Neural cell (in vitro differentiated cells): ENCODE data around the gene CHD1. TPM values are rescaled to one million over a fixed set of nuclear protein-coding genes. Genes with fewer than 3 reads are reported as not detected.
A peak's percentile ranks its signal among the peaks of the same experiment; 100 is the strongest.

Source experiments
- H2AFZ ChIP-seq: fragments of 200-600, 300-800 bp; sonication (generic), shearing (Covaris generic); 2 replicates; pipeline ENCODE4 v1.6.0; 2014; ENCODE audit warnings: low read depth, mild to moderate bottlenecking, antibody characterized with exemption, low read length, moderate library complexity
- H3F3A ChIP-seq: fragments of 200-600 bp; shearing (Covaris generic); 2 replicates; pipeline ENCODE4 v1.6.1; 2016; ENCODE audit warnings: mild to moderate bottlenecking, moderate library complexity, mixed read lengths, antibody characterized with exemption, low read length; ENCODE audit not compliant: insufficient read depth, poor library complexity, severe bottlenecking
- H3K27ac ChIP-seq: fragments of 200-600, 300-800 bp; sonication (generic), shearing (Covaris generic); 2 replicates; pipeline ENCODE4 v1.5.1; 2014; ENCODE audit warnings: mild to moderate bottlenecking, low read length, moderate library complexity
- H3K27me3 ChIP-seq: fragments of 300-800, 200-600 bp; sonication (generic), shearing (Covaris generic); 2 replicates; pipeline ENCODE4 v1.6.0; 2014; ENCODE audit warnings: mild to moderate bottlenecking, low read depth, low read length, moderate library complexity; ENCODE audit not compliant: insufficient read depth
- H3K36me3 ChIP-seq: fragments of 300-800, 200-600 bp; sonication (generic), shearing (Covaris generic); 2 replicates; pipeline ENCODE4 v1.5.1; 2014; ENCODE audit warnings: mild to moderate bottlenecking, antibody characterized with exemption, low read length, moderate library complexity; ENCODE audit not compliant: insufficient read depth
- H3K4me2 ChIP-seq: fragments of 300-800, 200-600 bp; sonication (generic), shearing (Covaris generic); 2 replicates; pipeline ENCODE4 v1.6.0; 2014; ENCODE audit warnings: mild to moderate bottlenecking, low read length
- H3K4me3 ChIP-seq: fragments of 300-800, 200-600 bp; sonication (generic), shearing (Covaris generic); 2 replicates; pipeline ENCODE4 v1.5.1; 2014; ENCODE audit warnings: mild to moderate bottlenecking, low read length, moderate library complexity
- H3K79me2 ChIP-seq: fragments of 200-600 bp; shearing (Covaris generic); replicated peaks from 2 replicates; pipeline ENCODE4 v1.6.0; 2014; ENCODE audit warnings: mild to moderate bottlenecking, low read length, moderate library complexity; ENCODE audit not compliant: insufficient read depth
- H3K9ac ChIP-seq: fragments of 300-800, 200-600 bp; sonication (generic), shearing (Covaris generic); 2 replicates; pipeline ENCODE4 v1.6.1; 2016; ENCODE audit warnings: mild to moderate bottlenecking, low read length, mixed read lengths
- H3K9me2 ChIP-seq: fragments of 200-600 bp; shearing (Covaris generic); 2 replicates; pipeline ENCODE4 v1.6.1; 2016; ENCODE audit warnings: mild to moderate bottlenecking, low read length, mixed read lengths; ENCODE audit not compliant: insufficient read depth
- H3K9me3 ChIP-seq: fragments of 200-600, 300-800 bp; sonication (generic), shearing (Covaris generic); 2 replicates; pipeline ENCODE4 v1.6.1; 2016; ENCODE audit warnings: mild to moderate bottlenecking, mixed run types, low read length, moderate library complexity, mixed read lengths
- H4K20me1 ChIP-seq: fragments of 200-600 bp; shearing (Covaris generic); 2 replicates; pipeline ENCODE4 v1.6.1; 2016; ENCODE audit warnings: mild to moderate bottlenecking, mixed run types; ENCODE audit not compliant: insufficient read depth
- EP300 ChIP-seq: fragments of 450-650 bp; conservative IDR thresholded peaks from 2 replicates; pipeline ENCODE4 v1.6.1; 2014; ENCODE audit warnings: antibody characterized with exemption, mild to moderate bottlenecking, moderate library complexity; ENCODE audit not compliant: poor library complexity, severe bottlenecking
- EZH2 ChIP-seq: fragments of 200-600, 300-800 bp; shearing (Covaris generic), sonication (generic); IDR thresholded peaks from 2 replicates; pipeline ENCODE4 v1.6.1; 2014; ENCODE audit warnings: antibody characterized with exemption, low read length, borderline replicate concordance, mild to moderate bottlenecking; ENCODE audit not compliant: insufficient read depth, poor library complexity, severe bottlenecking
- MXI1 ChIP-seq: fragments of 450-650 bp; conservative IDR thresholded peaks from 2 replicates; pipeline ENCODE4 v1.6.1; 2014; ENCODE audit warnings: antibody characterized with exemption, mild to moderate bottlenecking; ENCODE audit not compliant: poor library complexity, severe bottlenecking
- POLR2AphosphoS5 ChIP-seq: IDR thresholded peaks from 2 replicates; pipeline ENCODE4 v1.6.1; 2012
- RAD21 ChIP-seq: fragments of 450-650 bp; conservative IDR thresholded peaks from 2 replicates; pipeline ENCODE4 v1.6.1; 2014; ENCODE audit warnings: antibody characterized with exemption, mild to moderate bottlenecking, moderate library complexity
- SMC3 ChIP-seq: fragments of 450-650 bp; conservative IDR thresholded peaks from 2 replicates; pipeline ENCODE4 v1.6.1; 2014; ENCODE audit warnings: antibody characterized with exemption, mild to moderate bottlenecking, moderate library complexity; ENCODE audit not compliant: poor library complexity
- TAF1 ChIP-seq: IDR thresholded peaks from 2 replicates; pipeline ENCODE4 v1.6.1; 2012; ENCODE audit warnings: low read depth
- polyA plus RNA-seq: library from polyadenylated mRNA; depleted of rRNA; stranded (reverse); fragments of >200 nt; gene quantifications from 2 replicates; pipeline ENCODE4 v1.2.3, GENCODE V29; 2014
- TF ChIP-seq, protein P1 (sequence below): fragments of 450-650 bp; IDR thresholded peaks from 2 replicates; pipeline ENCODE4 v1.5.1; 2014; ENCODE audit warnings: antibody characterized with exemption, mild to moderate bottlenecking, moderate library complexity; ENCODE audit not compliant: poor library complexity, severe bottlenecking
- TF ChIP-seq, protein P2 (sequence below): IDR thresholded peaks from 2 replicates; pipeline ENCODE4 v1.6.1; 2012; ENCODE audit warnings: borderline replicate concordance

CHD1 gene
- polyA plus RNA-seq, 1 donor from 2014 or later: 64.5 TPM

DNA sequence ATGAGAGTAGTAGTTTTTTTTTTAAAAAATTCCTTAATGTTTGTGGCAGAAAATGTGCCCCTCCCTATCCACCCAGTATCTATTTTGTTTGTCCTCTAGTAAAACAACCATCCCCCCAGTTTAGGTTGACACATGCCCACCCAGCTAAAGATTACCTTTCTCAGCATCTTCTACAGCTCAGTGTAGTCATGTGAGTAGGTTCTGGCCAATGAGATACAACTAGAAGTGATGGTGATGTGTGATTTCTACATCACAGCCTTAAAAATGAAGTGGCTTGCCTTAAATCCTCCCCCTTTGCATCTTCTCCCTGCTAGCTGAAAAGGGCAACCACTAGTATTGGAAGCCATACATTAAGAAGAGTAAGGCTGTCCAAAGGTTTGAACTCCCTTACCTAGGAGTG, 14.9 kb downstream of the CHD1 start:
- Histone ChIP-seq H4K20me1 (no peaks in the 10 kb centered on the region), H3K36me3 (no peaks in the 10 kb centered on the region), H3K4me2 (no peak overlapping the region), H3F3A (no peaks in the 10 kb centered on the region), H3K9me2 (no peaks in the 10 kb centered on the region), H3K4me3 (no peak overlapping the region), H2AFZ (no peak overlapping the region), H3K27ac (no peak overlapping the region), H3K9ac (no peak overlapping the region), H3K9me3 (no peaks in the 10 kb centered on the region), H3K79me2 (peaks cover 76% of the 10 kb centered on the region), H3K27me3 (no peaks in the 10 kb centered on the region)
- TF ChIP-seq POLR2AphosphoS5 (no peak), EP300 (no peak), TAF1 (no peak)

DNA sequence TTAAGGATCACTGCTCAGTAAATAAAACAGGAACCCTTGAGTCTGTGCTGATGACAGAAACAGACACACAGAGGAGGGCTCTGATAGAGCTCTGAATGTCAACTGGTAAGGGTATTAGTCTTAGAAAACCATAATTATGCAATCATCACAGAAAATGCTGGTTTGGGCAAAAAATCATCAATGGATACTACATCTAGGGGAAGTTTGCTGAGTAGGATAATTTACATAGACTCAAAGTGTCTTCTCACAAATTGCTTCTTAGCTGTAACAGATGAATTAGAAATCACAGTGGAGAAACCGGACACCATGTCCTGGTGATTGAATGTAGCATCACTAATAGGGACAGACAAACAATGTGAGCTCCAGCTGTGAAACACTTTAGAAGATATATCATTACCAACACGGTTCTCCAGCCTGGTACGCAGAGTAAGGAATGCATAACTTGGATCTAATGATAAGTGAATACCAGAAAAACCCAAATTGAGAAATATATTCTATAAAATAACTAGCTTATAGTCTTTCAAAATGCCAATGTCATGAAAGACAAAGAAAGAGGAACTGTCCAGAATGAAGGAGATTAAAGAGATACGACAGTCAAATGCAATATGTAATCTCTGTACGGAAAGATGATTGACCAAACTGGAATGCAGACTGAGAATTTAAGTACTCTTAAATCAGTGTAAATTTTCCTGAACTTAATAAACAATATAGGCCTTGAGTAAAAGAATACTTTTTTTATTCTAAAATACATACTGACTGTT, 17.3 kb downstream of the CHD1 start:
- no peak overlapping the region for H3K9ac ChIP-seq
- no peak overlapping the region for H3K4me2 ChIP-seq
- no peaks in the 10 kb centered on the region for H4K20me1 ChIP-seq
- TF ChIP-seq MXI1 (no peak), EZH2 (no peak), TAF1 (no peak), RAD21 (no peak), SMC3 (no peak), EP300 (no peak), POLR2AphosphoS5 (no peak)
- TF ChIP-seq, protein P1, sequence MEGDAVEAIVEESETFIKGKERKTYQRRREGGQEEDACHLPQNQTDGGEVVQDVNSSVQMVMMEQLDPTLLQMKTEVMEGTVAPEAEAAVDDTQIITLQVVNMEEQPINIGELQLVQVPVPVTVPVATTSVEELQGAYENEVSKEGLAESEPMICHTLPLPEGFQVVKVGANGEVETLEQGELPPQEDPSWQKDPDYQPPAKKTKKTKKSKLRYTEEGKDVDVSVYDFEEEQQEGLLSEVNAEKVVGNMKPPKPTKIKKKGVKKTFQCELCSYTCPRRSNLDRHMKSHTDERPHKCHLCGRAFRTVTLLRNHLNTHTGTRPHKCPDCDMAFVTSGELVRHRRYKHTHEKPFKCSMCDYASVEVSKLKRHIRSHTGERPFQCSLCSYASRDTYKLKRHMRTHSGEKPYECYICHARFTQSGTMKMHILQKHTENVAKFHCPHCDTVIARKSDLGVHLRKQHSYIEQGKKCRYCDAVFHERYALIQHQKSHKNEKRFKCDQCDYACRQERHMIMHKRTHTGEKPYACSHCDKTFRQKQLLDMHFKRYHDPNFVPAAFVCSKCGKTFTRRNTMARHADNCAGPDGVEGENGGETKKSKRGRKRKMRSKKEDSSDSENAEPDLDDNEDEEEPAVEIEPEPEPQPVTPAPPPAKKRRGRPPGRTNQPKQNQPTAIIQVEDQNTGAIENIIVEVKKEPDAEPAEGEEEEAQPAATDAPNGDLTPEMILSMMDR: no peak
- TF ChIP-seq, protein P2, sequence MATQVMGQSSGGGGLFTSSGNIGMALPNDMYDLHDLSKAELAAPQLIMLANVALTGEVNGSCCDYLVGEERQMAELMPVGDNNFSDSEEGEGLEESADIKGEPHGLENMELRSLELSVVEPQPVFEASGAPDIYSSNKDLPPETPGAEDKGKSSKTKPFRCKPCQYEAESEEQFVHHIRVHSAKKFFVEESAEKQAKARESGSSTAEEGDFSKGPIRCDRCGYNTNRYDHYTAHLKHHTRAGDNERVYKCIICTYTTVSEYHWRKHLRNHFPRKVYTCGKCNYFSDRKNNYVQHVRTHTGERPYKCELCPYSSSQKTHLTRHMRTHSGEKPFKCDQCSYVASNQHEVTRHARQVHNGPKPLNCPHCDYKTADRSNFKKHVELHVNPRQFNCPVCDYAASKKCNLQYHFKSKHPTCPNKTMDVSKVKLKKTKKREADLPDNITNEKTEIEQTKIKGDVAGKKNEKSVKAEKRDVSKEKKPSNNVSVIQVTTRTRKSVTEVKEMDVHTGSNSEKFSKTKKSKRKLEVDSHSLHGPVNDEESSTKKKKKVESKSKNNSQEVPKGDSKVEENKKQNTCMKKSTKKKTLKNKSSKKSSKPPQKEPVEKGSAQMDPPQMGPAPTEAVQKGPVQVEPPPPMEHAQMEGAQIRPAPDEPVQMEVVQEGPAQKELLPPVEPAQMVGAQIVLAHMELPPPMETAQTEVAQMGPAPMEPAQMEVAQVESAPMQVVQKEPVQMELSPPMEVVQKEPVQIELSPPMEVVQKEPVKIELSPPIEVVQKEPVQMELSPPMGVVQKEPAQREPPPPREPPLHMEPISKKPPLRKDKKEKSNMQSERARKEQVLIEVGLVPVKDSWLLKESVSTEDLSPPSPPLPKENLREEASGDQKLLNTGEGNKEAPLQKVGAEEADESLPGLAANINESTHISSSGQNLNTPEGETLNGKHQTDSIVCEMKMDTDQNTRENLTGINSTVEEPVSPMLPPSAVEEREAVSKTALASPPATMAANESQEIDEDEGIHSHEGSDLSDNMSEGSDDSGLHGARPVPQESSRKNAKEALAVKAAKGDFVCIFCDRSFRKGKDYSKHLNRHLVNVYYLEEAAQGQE: no peak
- no peaks in the 10 kb centered on the region for H3F3A ChIP-seq
- peaks cover 79% of the 10 kb centered on the region for H3K79me2 ChIP-seq
- H3K9me3 ChIP-seq: no peaks in the 10 kb centered on the region
- no peaks in the 10 kb centered on the region for H3K9me2 ChIP-seq
- no peaks in the 10 kb centered on the region for H3K27me3 ChIP-seq
- H2AFZ ChIP-seq: no peak overlapping the region
- peak overlapping the region; percentile 9 for H3K27ac ChIP-seq
- H3K36me3 ChIP-seq: no peaks in the 10 kb centered on the region
- H3K4me3 ChIP-seq: no peak overlapping the region
